ENCODE data around the gene MLN. TPM values are rescaled to one million over a fixed set of nuclear protein-coding genes. Genes with fewer than 3 reads are reported as not detected.

MLN gene
- total RNA-seq, 4 donors from 2014 or later: not detected

- Histone ChIP-seq H3K27ac (no peak overlapping the region), H3K4me1 (peaks cover 47% of the 10 kb centered on the region), H3K9me3 (no peaks in the 10 kb centered on the region), H3K4me3 (no peak overlapping the region), H3K27me3 (no peaks in the 10 kb centered on the region), H3K36me3 (peaks cover 61% of the 10 kb centered on the region)
- 34% methylated on average over 4 of the region's 6 CpGs for WGBS
- TF ChIP-seq POLR2A (IDR thresholded peaks at IDR 0.05) (no peak), POLR2AphosphoS5 (IDR thresholded peaks at IDR 0.05) (no peak), EP300 (IDR thresholded peaks at IDR 0.05) (no peak), CTCF (IDR thresholded peaks at IDR 0.05) (no peak)
- no peak for DNase-seq (ENCODE audit: low spot score in 2 of 2)
These were observed 30.8 kb downstream of the MLN start for GRCh38 chr6:33772902-33773472.

- TF ChIP-seq CTCF (IDR thresholded peaks at IDR 0.05) (no peak), POLR2AphosphoS5 (IDR thresholded peaks at IDR 0.05) (no peak), EP300 (IDR thresholded peaks at IDR 0.05) (no peak)
- WGBS: 75% methylated on average over 12 of the region's 24 CpGs
- Histone ChIP-seq H3K27me3 (no peaks in the 10 kb centered on the region), H3K36me3 (peaks cover 53% of the 10 kb centered on the region), H3K27ac (peak overlapping the region; percentile 78), H3K4me3 (peak overlapping the region; percentile 28), H3K9me3 (no peaks in the 10 kb centered on the region), H3K4me1 (peaks cover 47% of the 10 kb centered on the region)
- DNase-seq (ENCODE audit: low spot score in 2 of 2): no peak
These were observed 31.5 kb downstream of the MLN start for GRCh38 chr6:33772082-33772830.

- Histone ChIP-seq H3K27ac (peak overlapping the region; percentile 78), H3K9me3 (no peaks in the 10 kb centered on the region), H3K4me3 (peak overlapping the region; percentile 28), H3K36me3 (peaks cover 45% of the 10 kb centered on the region), H3K4me1 (peaks cover 47% of the 10 kb centered on the region), H3K27me3 (no peaks in the 10 kb centered on the region)
- 6% methylated on average over 15 of the region's 47 CpGs for WGBS
- DNase-seq (ENCODE audit: low spot score in 2 of 2): peak in 1 of 2 donors; percentile 78
- TF ChIP-seq POLR2AphosphoS5 (IDR thresholded peaks at IDR 0.05) (no peak), EP300 (IDR thresholded peaks at IDR 0.05) (no peak), POLR2A (IDR thresholded peaks at IDR 0.05) (no peak), CTCF (IDR thresholded peaks at IDR 0.05) (peak; percentile 69 to 96)
These were observed 32.4 kb downstream of the MLN start for GRCh38 chr6:33771146-33772081.

GRCh38 chr6:33770833-33771145 lies 33.0 kb downstream of the MLN start:
- no peaks in the 10 kb centered on the region for H3K9me3 ChIP-seq
- H3K4me3 ChIP-seq: no peak overlapping the region
- no peaks in the 10 kb centered on the region for H3K27me3 ChIP-seq
- H3K36me3 ChIP-seq: peaks cover 39% of the 10 kb centered on the region
- TF ChIP-seq CTCF (IDR thresholded peaks at IDR 0.05): no peak
- no peak for TF ChIP-seq POLR2A (IDR thresholded peaks at IDR 0.05)
- TF ChIP-seq EP300 (IDR thresholded peaks at IDR 0.05): no peak
- no peak for TF ChIP-seq POLR2AphosphoS5 (IDR thresholded peaks at IDR 0.05)
- DNase-seq (ENCODE audit: low spot score in 2 of 2): no peak
- H3K27ac ChIP-seq: peak overlapping the region; percentile 78
- peaks cover 47% of the 10 kb centered on the region for H3K4me1 ChIP-seq
- 28% methylated on average over 3 of the region's 3 CpGs for WGBS

Measured in suprapubic skin (tissue), 4 donors.